HEK293 (cell line): ENCODE measurements around the gene TFR2.
A peak's percentile ranks its signal among the peaks of the same experiment; 100 is the strongest.

Experiments used
- EGR2 ChIP-seq: fragments of 450-650 bp; formaldehyde crosslinking; IDR thresholded peaks from 2 replicates; pipeline ENCODE4 v1.5.1; 2016; ENCODE audit warnings: low read depth, missing biosample characterization, missing genetic modification characterization
- IKZF3 ChIP-seq: fragments of 450-650 bp; IDR thresholded peaks from 2 replicates; pipeline ENCODE4 v1.5.0; 2018; ENCODE audit warnings: missing biosample characterization, mild to moderate bottlenecking, missing genetic modification characterization, moderate library complexity
- PRDM2 ChIP-seq: fragments of 450-650 bp; formaldehyde crosslinking; IDR thresholded peaks from 2 replicates; pipeline ENCODE4 v1.5.1; 2016; ENCODE audit warnings: missing biosample characterization, missing genetic modification characterization, borderline replicate concordance
- TSHZ1 ChIP-seq: fragments of 450-650 bp; formaldehyde crosslinking; IDR thresholded peaks from 2 replicates; pipeline ENCODE4 v1.5.1; 2016; ENCODE audit warnings: missing biosample characterization, missing genetic modification characterization, borderline replicate concordance
- ZNF133 ChIP-seq: fragments of 450-650 bp; formaldehyde crosslinking; IDR thresholded peaks from 2 replicates; pipeline ENCODE4 v1.5.1; 2016; ENCODE audit warnings: missing biosample characterization, missing genetic modification characterization
- ZNF23 ChIP-seq: fragments of 450-650 bp; formaldehyde crosslinking; IDR thresholded peaks from 2 replicates; pipeline ENCODE4 v1.5.1; 2016; ENCODE audit warnings: missing biosample characterization, missing genetic modification characterization, borderline replicate concordance
- ZNF311 ChIP-seq: fragments of 450-650 bp; formaldehyde crosslinking; IDR thresholded peaks from 2 replicates; pipeline ENCODE4 v1.5.1; 2017; ENCODE audit warnings: missing biosample characterization, missing genetic modification characterization, borderline replicate concordance
- ZNF362 ChIP-seq: fragments of 450-650 bp; formaldehyde crosslinking; IDR thresholded peaks from 2 replicates; pipeline ENCODE4 v1.5.1; 2016; ENCODE audit warnings: missing biosample characterization, missing genetic modification characterization
- ZNF449 ChIP-seq: fragments of 450-650 bp; formaldehyde crosslinking; IDR thresholded peaks from 2 replicates; pipeline ENCODE4 v1.5.1; 2017; ENCODE audit warnings: missing biosample characterization, mild to moderate bottlenecking, missing genetic modification characterization, moderate library complexity
- ZNF473 ChIP-seq: fragments of 450-650 bp; formaldehyde crosslinking; IDR thresholded peaks from 2 replicates; pipeline ENCODE4 v1.5.1; 2017; ENCODE audit warnings: missing biosample characterization, missing genetic modification characterization
- ZNF529 ChIP-seq: fragments of 450-650 bp; formaldehyde crosslinking; IDR thresholded peaks from 2 replicates; pipeline ENCODE4 v1.5.1; 2017; ENCODE audit warnings: missing genetic modification characterization, missing biosample characterization; ENCODE audit not compliant: insufficient replicate concordance
- ZNF624 ChIP-seq: fragments of 450-650 bp; formaldehyde crosslinking; IDR thresholded peaks from 2 replicates; pipeline ENCODE4 v1.5.1; 2017; ENCODE audit warnings: missing biosample characterization, missing genetic modification characterization
- TF ChIP-seq, protein P1 (sequence below): fragments of 450-650 bp; formaldehyde crosslinking; IDR thresholded peaks from 2 replicates; pipeline ENCODE4 v1.5.1; 2016; ENCODE audit warnings: missing biosample characterization, missing genetic modification characterization

Gene TFR2

GRCh38 chr7:100673302-100673941 lies 32.1 kb upstream of the TFR2 start, which contains the start of gene GNB2 (continued):
- TF ChIP-seq PRDM2 (tag by site-specific recombination) (no peak), ZNF529 (tag by site-specific recombination) (no peak), ZNF624 (tag by site-specific recombination) (no peak), ZNF362 (tag by site-specific recombination) (no peak), ZNF311 (tag by site-specific recombination) (no peak), ZNF133 (tag by site-specific recombination) (no peak), EGR2 (tag by site-specific recombination) (no peak), IKZF3 (peak; percentile 100), ZNF449 (tag by site-specific recombination) (peak; percentile 74), ZNF23 (tag by site-specific recombination) (no peak), TSHZ1 (tag by site-specific recombination) (peak; percentile 65; the same call in 1 of the 2 replicates), ZNF473 (tag by site-specific recombination) (no peak)
- TF ChIP-seq, protein P1, sequence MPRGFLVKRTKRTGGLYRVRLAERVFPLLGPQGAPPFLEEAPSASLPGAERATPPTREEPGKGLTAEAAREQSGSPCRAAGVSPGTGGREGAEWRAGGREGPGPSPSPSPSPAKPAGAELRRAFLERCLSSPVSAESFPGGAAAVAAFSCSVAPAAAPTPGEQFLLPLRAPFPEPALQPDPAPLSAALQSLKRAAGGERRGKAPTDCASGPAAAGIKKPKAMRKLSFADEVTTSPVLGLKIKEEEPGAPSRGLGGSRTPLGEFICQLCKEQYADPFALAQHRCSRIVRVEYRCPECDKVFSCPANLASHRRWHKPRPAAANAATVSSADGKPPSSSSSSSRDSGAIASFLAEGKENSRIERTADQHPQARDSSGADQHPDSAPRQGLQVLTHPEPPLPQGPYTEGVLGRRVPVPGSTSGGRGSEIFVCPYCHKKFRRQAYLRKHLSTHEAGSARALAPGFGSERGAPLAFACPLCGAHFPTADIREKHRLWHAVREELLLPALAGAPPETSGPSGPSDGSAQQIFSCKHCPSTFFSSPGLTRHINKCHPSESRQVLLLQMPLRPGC (tag by site-specific recombination) = peak; percentile 68
